ENCODE results near the gene PGBD2. TPM values are rescaled to one million over a fixed set of nuclear protein-coding genes. Genes with fewer than 3 reads are reported as not detected.

PGBD2 gene
- total and polyA plus RNA-seq, 10 of the 15 experiments (the other 5 are each of a cell fraction or from before 2014, with no cell fraction given), result 4.0 to 10.3 (median 4.5) TPM

DNA sequence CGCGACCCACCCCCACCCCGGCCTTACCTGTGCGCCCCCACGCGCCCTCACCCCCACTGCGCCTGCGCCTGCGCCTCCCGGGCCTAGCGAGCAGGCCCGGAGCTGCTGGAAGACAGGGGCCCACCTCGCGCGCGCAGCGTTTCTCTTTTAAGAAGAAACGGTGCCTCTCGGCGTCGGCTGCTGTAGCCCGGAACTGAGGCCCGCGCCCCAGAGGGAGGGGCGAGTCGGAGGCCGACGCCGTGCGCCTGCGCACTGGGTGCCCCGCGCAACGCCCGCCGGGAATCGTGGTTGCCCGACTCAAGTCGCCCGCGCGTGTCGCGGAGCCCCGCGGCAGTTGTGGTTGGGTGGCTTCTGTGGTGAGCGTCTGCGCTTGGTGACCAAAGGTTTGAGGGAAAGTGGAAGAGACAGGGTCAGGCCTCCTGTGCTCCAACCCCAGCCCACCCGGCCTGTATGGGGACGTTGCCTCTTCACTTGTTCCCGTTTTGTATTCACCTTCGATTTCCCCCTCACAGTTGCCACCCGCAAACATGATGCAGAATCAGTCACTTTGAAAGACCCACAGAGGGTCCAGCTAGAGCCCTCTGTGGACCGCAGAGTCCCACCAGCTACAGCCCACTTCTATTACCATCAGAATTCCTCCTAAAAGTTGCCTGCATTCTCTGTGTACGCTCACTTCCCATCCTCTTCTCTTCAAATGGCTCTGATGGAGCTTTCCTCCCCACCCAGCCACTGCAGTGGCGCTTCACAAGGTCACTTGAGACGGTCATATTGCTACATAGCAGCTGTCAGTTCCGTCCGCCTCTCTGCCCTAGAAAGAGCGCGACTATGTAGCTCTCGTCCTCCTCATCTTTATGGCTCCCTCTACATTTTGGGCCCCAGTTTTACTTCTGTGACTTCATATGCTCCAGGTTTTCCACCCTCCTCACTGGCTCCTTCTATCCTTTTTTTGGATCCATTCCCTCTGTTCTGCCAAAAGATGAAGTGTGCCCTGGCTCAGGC is 46.8 kb upstream of the PGBD2 start, which contains the start of gene ZNF692 (continued):
- TF ChIP-seq CREM (IDR thresholded peaks at IDR 0.05; ENCODE audit: low read depth) (0 out of 2 replicates have a peak, but pooled peaks have one; percentile 36), WRNIP1 (IDR thresholded peaks at IDR 0.05; ENCODE audit: borderline replicate concordance, low read depth, low read length) (0 out of 2 replicates have a peak, but pooled peaks have one; percentile 49), NRF1 (conservative IDR thresholded peaks at IDR 0.05; ENCODE audit: low read depth, low read length) (peak; percentile 90), MAX (IDR thresholded peaks at IDR 0.05; ENCODE audit: low read depth, low read length) (peak; percentile 96), GATAD2B (conservative IDR thresholded peaks at IDR 0.05; ENCODE audit: low read depth) (peak; percentile 56; the same call in 1 of the 2 replicates), POLR2AphosphoS2 (IDR thresholded peaks at IDR 0.05; ENCODE audit: low read depth, low read length) (peak; percentile 52; the same call in 1 of the 2 replicates), ZNF592 (IDR thresholded peaks at IDR 0.05) (no peak), SIX5 (IDR thresholded peaks at IDR 0.05; ENCODE audit: low read depth, low read length, severe bottlenecking) (peak; percentile 42), EED (IDR thresholded peaks at IDR 0.05; ENCODE audit: low read depth) (peak; percentile 24; the same call in 1 of the 2 replicates), TCF12 (IDR thresholded peaks at IDR 0.05; ENCODE audit: low read depth, low read length) (0 out of 2 replicates have a peak, but pooled peaks have one; percentile 49), IRF5 (IDR thresholded peaks at IDR 0.05; ENCODE audit: borderline replicate concordance) (peak; percentile 72; the same call in 1 of the 2 replicates), EGR1 (IDR thresholded peaks at IDR 0.05; ENCODE audit: borderline replicate concordance in 1 of 2, low read depth in 2 of 2, low read length in 2 of 2) (peak in 1 of 2 experiments; percentile 31; a peak in 2 of 3 replicates), CREB1 (IDR thresholded peaks at IDR 0.05; ENCODE audit: low read depth) (peak; percentile 74; the same call in 1 of the 2 replicates), KLF5 (IDR thresholded peaks at IDR 0.05; ENCODE audit: partially characterized antibody) (peak; percentile 81), PML (IDR thresholded peaks at IDR 0.05; ENCODE audit: low read length) (peak; percentile 71; the same call in 1 of the 2 replicates)
- TF ChIP-seq, protein P1, sequence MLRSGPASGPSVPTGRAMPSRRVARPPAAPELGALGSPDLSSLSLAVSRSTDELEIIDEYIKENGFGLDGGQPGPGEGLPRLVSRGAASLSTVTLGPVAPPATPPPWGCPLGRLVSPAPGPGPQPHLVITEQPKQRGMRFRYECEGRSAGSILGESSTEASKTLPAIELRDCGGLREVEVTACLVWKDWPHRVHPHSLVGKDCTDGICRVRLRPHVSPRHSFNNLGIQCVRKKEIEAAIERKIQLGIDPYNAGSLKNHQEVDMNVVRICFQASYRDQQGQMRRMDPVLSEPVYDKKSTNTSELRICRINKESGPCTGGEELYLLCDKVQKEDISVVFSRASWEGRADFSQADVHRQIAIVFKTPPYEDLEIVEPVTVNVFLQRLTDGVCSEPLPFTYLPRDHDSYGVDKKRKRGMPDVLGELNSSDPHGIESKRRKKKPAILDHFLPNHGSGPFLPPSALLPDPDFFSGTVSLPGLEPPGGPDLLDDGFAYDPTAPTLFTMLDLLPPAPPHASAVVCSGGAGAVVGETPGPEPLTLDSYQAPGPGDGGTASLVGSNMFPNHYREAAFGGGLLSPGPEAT (IDR thresholded peaks at IDR 0.05; ENCODE audit: low read depth), result peak; percentile 84
- TF ChIP-seq, protein P2, sequence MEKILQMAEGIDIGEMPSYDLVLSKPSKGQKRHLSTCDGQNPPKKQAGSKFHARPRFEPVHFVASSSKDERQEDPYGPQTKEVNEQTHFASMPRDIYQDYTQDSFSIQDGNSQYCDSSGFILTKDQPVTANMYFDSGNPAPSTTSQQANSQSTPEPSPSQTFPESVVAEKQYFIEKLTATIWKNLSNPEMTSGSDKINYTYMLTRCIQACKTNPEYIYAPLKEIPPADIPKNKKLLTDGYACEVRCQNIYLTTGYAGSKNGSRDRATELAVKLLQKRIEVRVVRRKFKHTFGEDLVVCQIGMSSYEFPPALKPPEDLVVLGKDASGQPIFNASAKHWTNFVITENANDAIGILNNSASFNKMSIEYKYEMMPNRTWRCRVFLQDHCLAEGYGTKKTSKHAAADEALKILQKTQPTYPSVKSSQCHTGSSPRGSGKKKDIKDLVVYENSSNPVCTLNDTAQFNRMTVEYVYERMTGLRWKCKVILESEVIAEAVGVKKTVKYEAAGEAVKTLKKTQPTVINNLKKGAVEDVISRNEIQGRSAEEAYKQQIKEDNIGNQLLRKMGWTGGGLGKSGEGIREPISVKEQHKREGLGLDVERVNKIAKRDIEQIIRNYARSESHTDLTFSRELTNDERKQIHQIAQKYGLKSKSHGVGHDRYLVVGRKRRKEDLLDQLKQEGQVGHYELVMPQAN (conservative IDR thresholded peaks at IDR 0.05), result 0 out of 2 replicates have a peak, but pooled peaks have one; percentile 46
